Fibroblast of skin of back (primary cell): ENCODE data around the gene NUDC.
"Not testable (repeated sequence)": the region's sequence is repeated elsewhere in the genome, so short reads cannot be mapped to it uniquely, and the experiment has no call there.

Source experiments
- DNase-seq: peaks from one replicate; pipeline ENCODE4 v3.0.0-alpha.2; 2013

Gene NUDC

DNA sequence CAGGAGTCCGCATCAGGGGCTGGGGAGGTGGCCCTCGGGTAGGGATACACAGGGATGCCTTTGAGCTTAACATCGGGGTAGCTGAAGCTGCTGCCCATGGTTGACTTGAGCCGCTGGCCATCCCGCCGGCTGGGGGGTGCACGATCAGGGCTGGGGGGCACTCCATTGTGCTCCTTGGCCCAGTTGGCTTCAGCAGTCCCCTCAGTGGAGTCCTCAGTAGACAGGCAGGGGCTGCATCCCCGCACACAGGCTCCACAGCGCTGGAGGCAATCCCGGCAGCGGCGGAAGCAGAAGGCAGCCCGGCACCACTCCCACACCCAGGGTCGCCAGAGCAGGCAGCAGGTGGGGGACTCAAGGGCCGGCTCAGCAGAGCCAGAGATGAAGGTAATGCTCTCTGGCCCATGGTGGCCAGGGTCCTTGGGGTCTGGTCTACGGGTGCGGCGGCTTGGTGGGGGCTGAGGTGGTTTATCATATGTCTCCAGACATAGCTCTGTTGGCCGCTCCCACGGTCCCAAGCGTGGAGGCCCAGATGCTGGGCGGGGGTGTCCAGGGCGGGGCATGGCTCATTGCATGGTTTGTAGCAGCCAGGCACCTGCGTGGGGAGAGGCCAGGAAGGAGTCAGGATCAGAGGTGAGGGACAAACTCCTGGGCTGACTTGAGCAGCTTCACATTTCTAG lies 30.4 kb downstream of the NUDC start:
- DNase-seq: no peak

DNA sequence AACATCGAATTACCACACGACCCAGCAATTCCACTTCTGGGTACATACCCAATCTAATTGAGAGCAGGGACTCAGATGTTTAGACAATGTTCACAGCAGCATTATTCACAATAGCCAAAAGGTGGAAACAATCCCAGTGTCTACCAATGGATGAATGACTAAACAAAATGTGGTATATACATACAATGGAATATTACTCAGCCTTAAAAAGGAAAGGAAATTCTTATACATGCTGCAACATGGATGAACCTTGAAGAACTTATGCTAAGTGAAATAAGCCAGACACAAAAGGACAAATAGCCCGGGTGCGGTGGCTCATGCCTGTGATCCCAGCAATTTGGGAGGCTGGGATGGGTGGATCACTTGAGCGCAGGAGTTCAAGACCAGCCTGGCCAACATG lies 31.8 kb downstream of the NUDC start:
- DNase-seq: no peak

DNA sequence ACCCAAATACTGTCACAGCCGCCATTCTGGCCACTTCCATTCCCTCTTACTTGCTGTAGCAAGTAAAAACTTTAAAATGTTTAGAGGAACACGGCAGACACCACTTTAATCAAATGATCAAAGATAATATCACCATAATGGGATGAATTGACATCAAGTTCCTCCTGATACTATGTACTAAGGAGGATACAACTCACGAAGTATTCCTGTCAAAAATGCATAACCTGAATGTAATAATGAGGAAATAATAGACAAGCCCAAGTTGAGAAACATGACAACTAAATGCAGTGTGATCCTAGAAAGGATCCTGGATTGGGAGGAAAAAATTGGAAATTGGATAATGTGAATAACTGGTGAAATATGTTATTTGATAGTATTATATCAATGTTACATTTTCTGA lies 34.8 kb downstream of the NUDC start:
- no peak for DNase-seq

DNA sequence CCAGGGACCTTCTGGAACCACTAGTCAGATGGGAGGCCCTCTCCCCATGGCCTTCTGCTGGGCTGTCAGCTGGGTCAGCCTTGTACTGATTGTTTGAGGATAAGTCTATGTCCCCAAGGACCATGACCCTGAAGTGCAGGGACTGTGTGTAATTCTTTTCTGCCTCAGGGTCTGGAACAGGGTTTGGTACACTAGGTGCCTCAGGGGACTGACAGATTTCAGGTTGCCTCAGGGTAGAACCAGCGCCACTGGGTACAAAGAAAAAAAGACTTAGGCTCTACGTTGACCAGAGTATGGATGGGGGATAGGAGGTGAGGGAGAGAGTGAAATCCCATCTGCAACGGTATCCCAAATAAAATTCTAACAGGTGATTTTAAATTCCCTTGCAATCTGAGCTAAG lies 35.8 kb downstream of the NUDC start:
- no peak for DNase-seq

DNA sequence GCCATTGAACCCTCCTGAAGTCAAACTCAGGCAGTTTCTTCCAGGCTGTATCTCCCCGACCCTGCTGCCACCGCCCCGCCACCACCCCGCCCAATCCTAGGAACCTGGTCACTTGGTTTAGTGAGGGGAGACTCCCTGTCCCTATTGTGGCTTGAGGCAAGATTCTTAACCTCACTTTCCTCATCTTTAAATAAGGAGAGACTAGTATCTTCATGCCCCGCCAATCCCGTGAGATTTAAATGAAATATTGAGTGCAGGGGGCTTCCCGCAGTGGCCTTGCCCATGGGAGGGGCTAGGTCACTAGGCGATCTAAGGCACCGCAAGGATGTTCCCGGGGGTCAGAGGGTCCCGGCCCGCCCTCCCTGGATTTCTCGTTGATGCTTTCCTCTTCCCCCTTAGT lies 37.7 kb downstream of the NUDC start:
- no peak for DNase-seq

DNA sequence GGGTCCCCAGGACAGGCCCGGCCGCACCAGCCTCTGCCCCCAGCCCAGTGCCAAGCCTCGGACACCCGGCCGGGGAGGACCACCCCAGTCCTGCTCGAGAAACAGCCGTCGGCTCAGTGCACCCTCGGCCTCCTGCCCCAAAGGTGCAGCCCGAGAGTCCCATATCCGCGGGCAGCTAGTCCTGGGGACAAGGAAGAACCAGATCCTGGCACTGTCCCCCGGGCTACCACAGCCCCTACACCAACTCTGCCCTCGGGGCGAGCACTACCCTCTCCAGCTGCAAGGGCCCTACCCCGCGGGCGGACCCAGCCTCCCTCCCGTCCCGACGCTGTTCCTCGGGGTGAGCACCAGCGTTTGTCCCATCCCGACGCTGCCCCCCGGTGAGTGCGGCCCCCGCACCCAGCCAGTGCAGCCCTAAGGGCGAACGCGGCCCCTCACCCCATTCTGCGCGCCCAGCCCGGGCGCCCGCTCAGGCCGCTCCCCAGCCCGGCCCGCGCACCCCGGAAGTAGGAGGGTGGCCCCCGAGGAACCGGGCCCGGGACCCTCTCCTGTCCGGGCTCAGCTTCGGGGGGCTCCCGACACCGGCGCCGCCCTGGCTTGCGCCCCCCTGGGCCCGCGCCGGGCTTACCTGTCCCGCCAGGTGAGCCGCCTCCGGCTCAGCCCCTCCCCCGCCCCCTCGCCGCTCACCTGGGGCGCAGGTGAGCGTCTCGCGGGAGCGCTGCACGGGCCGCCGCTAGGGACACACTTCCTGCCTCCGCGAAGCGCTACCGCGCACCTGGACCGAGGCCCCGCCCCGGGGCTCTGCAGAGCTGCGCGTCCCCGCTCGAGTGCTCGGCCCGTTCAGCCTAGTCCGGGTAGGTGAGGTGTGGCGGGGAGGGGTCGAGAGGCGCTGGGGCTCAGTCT lies 38.4 kb downstream of the NUDC start, which contains the start of gene KDF1:
KDF1 (minus strand) TSS at position 747 of the 903 bp plus-strand sequence. CDS start 8,088 bp downstream, outside the sequence.
- DNase-seq: no peak

DNA sequence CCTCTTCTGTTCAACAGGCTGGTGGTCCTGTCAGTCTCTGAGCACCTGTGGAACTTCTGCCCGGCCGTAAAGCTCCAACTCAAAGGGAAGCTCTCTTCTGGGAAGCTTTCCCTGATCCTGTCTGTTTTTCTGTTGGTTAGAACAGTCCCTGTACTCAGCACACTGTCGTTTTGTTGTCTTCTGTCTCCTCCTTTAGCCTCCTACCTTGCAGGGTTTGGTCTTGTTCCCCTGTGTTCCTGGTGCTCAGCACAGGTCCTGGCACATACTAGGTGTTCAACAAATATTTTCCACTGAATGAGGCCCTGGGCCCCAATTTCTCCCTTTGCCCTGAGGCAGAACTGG lies 39.1 kb downstream of the NUDC start:
- DNase-seq: no peak

DNA sequence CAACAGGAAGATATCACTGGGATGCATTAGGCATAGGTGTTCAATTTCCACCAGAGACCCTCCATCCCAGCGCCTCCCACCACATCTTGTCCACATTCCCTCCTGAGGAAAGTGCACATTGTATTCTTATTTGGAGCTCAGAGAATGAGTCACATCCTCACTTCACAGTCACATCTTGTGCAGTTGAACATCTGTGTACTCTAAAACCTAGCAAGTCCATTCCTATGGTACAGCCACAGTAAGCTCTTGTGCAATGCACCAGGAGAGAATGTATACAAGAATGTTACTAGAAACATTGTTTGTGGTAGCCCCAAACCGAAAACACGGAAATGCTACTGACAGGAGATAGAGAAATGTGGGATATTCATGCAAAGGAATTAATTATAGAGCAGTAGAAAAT lies 40.3 kb downstream of the NUDC start:
- DNase-seq: peak; percentile 70

DNA sequence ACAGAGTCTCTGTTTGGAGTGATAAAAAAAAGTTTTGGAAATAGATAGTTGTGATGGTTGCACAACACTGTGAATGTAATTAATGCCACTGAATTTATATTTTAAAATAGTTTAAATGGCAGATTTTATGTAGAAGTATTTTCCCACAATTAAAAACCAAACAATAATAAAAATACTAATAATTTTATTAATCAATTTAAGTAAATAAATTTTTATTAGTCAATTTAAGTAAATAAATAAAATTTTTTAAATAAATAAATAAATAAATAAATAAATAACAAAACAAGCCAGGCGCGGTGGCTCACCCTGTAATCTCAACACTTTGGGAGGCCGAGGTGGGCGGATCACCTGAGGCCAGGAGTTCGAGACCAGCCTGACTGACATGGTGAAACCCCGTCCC lies 43.7 kb downstream of the NUDC start:
- no peak for DNase-seq

DNA sequence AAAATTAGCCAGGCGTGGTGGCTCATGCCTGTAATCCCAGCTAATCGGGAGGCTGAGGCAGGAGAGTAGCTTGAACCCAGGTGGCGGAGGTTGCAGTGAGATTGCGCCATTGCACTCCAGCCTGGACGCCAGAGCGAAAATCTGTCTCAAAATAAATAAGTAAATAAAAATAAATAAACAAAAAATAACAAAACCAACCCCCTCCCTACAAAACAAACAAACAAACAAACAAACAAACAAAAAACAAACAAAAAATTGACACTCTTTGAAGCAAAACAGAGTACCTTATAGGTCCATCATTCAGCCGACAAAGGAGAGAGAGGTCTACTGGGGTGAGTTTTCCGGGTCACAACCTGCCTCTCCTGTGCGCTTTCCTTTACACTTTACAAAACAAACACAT lies 44.1 kb downstream of the NUDC start:
- DNase-seq: no peak

DNA sequence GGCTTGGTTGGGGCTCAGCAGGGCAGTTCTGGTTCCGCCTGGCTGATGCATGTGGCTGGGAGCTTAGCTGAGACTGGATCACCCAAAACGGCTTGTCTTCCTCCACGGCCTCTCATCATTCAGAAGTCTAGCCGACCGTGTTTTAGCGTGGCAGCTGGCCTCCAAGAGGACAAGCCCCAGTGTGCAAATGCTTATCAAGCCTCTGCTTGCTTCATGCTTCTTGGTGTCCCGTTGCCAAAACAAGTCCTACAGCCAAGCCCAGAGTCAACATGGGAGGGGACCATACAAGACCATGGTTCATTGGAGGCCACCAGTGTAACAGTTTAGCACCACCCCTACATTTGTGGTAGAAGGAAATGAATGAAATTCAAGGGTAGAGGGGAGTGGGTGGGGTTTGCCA lies 49.3 kb downstream of the NUDC start:
- no peak for DNase-seq

DNA sequence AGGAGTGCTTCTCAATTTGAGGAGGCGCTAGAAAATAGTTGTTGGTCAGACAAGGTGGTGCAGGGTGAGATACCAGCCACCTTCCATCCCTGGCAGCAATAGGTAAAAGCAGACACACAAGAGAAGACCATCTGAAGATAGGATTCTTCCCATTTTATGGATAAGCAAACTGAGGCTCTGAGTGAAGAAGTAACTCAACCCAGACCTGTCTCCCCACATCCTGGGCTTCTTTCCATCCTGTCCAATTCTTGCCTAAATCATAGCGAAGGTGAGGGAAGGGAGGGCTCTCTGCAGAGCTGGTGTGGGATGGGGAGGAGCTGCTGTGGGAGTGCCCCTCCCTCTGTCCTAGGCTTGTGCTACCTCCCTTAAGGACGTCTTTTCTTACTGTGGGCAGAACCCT lies 50.0 kb downstream of the NUDC start:
- no peak for DNase-seq

DNA sequence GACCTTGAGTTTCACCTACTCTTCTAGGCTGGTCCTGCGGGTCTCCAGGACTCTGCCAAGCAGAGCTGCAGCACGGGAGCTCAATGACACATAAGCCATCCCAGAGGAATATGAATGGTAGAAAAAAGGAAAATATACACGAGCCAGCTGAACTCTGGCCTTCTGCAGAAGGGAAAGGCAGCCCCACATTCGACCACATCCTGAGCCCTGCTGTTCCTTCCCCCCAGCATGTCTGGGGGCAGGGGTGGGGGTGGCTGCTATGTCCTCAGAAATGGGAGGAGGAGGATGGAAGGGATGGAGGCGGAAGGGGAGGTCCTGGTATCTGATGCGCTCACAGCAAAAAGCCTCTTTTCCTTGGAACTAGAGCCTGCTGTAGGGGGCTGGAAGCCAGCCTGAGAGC lies 50.8 kb downstream of the NUDC start:
- DNase-seq: peak; percentile 19

DNA sequence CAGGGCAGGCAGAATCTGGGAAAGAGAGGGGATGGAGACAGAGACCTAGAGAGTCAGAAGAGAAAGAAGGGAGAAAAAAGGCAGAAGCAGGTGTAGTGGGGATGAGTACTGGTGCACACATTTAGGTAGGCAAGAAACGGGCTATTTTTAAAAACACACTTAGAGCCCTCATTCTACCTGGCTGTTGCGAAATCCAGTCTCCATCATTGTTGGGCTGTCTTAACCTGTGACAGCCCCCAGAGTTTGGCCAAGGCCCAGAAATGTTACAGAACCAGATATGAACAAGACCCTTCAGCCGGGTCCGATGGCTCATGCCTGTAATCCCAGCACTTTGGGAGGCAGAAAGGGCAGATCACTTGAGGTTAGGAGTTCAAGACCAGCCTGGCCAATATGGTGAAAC lies 51.3 kb downstream of the NUDC start:
- DNase-seq: no peak

DNA sequence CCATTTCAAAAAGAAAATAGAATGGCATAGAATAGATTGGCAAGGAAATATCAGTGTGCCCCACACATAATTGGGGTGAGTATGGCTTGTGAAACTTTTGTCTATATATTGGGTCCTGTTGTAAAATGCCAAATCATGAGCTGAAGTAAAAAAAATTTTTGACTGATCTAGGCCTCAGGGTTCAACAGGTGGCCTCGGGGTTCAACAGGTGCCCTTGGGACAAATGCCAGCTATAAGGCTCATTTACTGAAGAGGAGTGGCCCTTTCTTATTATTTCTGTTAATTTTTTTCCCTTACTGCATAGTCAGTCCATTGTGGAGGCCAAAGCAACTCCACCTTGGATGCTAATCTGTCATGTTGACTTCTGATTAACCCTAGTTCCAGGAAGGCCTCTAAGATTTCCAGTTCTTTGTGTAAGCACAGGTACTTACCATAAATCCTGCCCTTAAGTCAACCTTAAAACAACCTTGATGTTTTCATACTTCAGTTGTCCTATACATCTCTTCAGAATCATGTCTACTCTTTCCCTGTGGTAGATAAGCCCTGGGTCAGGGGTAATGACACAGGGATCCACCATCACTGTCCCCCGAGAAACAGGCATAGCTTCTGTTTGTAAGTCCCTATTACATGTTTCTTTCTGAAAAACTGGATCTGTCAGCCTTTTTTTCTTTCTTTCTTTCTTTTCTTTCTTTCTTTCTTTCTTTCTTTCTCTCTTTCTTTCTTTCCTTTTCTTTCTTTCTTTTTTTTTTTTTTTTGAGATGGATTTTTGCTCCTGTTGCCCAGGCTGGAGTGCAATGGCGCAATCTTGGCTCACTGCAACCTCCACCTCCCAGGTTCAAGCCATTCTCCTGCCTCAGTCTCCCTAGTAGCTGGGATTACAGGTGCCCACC lies 55.3 kb downstream of the NUDC start:
- DNase-seq: no peak

DNA sequence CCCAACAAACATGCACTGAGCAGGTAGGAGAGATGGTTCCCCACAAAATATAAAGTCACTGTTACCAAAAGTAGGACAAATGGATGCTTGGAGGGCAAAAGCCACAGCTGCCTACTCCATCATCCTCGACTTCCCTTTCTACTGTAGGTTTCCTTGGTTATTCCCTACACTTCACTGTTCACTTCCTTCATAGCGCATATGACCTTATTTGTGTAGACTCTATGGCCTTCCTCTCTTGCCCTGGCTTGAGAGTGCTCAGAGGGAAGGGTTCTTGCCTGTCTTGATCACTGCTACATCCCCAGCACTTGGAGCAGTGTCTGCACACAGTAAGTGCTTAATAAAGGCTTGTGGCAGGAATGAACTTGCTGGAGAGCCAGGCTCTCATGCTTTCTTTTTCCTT lies 57.4 kb downstream of the NUDC start:
- DNase-seq: no peak

DNA sequence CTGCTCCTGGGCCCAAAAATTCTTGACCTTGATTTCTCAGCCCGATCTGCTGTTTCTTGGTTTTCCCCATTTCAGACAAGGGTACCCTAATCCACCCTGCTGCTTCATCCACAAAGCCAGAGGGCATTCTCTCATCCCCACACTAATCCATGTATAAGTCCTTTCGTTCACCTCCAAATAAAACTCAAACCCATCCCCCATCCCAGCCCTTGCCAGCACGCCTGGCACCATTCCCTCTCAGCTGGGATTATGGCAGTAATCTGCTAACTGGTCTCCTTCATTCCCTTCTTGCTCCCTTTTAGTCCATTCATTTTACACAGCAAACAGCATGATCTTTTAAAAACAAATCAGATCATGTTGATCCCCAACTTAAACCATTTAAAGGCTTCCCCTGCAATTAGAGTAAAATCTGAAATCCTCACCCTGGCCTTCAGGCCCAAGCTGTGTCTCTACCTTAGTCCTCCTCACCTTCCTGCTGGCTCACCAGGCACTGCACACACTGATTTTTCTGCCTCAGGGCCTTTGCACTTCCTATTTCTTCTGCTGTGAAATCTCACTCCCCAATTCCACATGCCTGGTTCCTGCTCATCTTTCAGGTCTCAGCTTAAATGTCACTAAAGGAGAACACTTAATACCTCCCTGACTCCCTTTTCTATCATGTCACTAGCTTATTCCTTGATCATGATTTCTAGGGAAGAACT lies 59.8 kb downstream of the NUDC start:
- DNase-seq: no peak

DNA sequence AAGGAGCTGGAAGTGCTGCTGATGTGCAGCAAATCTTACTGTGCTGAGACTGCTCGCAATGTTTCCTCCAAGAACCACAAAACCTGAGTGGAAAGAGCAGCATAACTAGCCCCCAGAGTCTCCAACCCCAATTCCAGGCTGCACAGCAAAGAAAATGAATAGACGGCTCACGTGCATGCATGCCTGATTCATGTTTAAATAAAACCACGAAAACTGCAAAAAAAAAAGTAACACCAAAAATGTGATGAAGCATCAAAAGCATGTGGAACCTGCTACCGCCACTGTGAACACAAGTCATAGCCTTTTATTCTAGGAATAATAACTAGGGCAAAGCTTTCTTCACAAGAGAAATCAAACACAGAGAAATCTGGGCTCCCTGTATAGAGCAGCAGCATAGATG lies 62.3 kb downstream of the NUDC start:
- no peak for DNase-seq

DNA sequence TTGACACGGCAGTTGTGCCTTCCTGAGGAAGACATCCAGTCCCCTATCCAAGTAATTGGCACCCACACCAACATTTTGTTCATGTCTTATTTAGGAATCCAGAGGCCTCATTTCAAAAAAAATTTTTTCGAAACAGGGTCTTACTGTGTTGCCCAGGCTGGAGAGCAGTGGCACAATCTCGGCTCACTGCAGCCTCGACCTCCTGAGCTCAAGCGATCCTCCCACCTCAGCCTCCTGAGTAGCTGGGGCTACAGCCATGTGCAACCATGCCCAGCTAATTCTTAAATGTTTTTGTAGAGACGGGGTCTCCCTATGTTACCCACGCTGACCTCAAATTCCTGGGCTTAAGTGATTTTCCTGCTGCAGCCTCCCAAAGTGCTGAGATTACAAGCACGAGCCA lies 62.7 kb downstream of the NUDC start:
- DNase-seq: no peak

DNA sequence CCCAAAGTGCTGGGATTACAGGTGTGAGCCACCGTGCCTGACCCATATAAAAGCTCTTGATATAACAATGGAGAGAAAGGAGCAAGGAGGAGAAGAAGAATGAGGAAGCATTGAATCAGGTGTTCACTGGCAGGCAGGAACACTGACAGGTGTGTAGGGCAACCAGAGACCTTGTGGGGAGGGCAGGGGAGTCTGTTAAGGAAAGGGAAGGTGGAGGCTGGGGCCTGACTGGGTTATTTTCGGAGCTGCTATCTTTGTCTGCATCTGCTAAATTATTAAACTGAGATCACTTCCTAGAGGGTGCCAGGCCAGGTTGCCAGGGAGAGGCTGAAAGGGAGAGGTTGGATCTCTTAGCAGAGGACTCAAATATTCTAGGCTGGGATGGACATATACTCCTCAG lies 65.1 kb downstream of the NUDC start:
- no peak for DNase-seq

DNA sequence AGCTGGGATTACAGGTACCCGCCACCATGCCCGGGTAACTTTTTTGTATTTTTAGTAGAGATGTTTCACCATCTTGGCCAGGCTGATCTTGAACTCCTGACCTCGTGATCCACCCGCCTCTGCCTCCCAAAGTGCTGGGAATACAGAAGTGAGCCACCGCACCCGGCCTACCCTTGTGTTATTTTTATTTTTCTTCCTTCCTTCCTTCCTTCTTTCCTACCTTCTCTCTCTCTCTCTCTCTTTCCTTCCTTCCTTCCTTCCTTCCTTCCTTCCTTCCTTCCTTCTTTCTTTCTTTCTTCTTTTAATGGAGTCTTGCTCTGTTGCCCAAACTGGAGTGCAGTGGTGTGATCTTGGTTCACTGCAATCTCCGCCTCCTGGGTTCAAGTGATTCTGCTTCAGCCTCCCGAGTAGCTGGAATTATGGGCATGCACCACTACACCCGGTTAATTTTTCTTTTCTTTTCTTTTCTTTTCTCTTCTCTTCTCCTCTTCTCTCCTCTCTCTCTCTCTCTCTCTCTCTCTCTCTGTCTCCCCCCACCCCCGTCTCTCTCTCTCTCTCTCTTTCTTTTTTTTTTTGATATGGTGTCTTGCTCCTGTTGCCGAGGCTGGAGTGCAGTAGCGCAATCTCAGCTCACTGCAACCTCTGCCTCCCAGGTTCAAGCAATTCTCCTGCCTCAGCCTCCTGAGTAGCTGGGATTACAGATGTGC lies 68.0 kb downstream of the NUDC start:
- not testable (repeated sequence) for DNase-seq
